ENCODE results near the gene LRRN2. TPM values are rescaled to one million over a fixed set of nuclear protein-coding genes. Genes with fewer than 3 reads are reported as not detected.
A peak's percentile ranks its signal among the peaks of the same experiment; 100 is the strongest.

The LRRN2 gene
- total RNA-seq, 1 experiment from 2014 or later: 5.3 TPM

DNA sequence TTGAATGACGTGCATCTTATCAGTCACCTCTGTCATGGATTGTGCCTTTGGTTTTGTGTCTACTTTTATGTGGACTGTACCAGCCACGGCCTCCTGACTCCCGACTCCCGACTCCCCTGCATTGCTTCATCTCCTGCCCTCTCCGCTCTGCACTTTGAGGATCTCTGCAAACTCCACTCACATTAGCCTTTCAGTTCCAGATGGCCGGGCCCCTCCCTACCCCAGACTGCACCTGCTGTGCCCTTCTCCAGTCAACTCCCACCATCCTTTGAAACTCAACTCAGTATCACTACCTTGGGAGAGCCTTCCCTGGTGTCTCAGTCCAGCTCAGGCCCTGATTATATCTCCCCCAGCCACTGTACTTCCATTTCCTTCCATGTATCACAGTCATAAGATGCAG, 97.9 kb downstream of the LRRN2 start (continued):
- TF ChIP-seq, protein P1, sequence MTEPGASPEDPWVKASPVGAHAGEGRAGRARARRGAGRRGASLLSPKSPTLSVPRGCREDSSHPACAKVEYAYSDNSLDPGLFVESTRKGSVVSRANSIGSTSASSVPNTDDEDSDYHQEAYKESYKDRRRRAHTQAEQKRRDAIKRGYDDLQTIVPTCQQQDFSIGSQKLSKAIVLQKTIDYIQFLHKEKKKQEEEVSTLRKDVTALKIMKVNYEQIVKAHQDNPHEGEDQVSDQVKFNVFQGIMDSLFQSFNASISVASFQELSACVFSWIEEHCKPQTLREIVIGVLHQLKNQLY (CRISPR knock-in tag; IDR thresholded peaks at IDR 0.05): no peak
- TF ChIP-seq NR1H2 (CRISPR knock-in tag; IDR thresholded peaks at IDR 0.05) (no peak), PRRX2 (CRISPR knock-in tag; IDR thresholded peaks at IDR 0.05) (no peak), GRHL2 (CRISPR knock-in tag; IDR thresholded peaks at IDR 0.05; ENCODE audit: insufficient replicate concordance, severe bottlenecking) (no peak), ZNF396 (CRISPR knock-in tag; IDR thresholded peaks at IDR 0.05; ENCODE audit: borderline replicate concordance) (no peak)
- TF ChIP-seq, protein P2, sequence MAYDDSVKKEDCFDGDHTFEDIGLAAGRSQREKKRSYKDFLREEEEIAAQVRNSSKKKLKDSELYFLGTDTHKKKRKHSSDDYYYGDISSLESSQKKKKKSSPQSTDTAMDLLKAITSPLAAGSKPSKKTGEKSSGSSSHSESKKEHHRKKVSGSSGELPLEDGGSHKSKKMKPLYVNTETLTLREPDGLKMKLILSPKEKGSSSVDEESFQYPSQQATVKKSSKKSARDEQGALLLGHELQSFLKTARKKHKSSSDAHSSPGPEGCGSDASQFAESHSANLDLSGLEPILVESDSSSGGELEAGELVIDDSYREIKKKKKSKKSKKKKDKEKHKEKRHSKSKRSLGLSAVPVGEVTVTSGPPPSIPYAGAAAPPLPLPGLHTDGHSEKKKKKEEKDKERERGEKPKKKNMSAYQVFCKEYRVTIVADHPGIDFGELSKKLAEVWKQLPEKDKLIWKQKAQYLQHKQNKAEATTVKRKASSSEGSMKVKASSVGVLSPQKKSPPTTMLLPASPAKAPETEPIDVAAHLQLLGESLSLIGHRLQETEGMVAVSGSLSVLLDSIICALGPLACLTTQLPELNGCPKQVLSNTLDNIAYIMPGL (CRISPR knock-in tag; IDR thresholded peaks at IDR 0.05): no peak

DNA sequence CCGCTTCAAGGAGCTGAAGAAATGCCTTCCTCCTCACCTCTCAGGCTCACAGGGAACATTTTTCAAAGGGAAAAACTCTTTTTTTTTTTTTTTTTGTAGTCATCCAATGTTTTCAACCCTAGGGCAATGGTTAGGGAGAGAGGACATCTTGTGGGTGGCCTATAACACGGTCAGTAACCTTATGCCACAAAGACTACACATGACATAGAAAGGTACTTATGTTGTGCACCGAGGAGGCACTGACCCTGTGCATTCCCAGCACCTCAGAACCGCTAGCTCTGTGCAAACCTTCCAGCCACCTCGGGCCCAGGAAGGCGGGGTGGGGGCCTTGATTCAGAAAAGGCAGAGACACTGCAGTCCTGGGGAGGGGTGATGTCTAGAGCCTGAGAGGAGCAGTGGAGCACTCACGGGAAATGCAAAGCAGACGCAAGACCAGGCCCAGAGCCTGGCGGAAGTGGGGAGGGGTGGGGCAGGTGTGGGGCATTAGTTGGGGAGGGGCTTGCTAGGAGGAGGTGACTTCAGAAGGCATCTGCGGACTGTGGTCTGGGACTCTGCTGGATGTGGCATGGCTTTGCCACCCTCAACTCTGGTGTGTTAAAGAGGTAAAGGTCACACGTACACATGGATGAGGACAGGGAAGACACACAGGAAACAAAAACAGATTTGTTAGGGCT, 100.7 kb downstream of the LRRN2 start:
- DNase-seq (ENCODE audit: low spot score): peak; percentile 40
- peaks cover 4% of the 10 kb centered on the region for H3K27me3 Mint-ChIP-seq (ENCODE audit: low read depth)
- H3K9me3 Mint-ChIP-seq: peaks cover 4% of the 10 kb centered on the region; the same call in 1 of the 2 replicates
- peak; percentile 84 for ATAC-seq
- peak; percentile 63; the same call in 1 of the 2 replicates for TF ChIP-seq ZNF263 (CRISPR knock-in tag; IDR thresholded peaks at IDR 0.05; ENCODE audit: low read depth)
- TF ChIP-seq, protein P3, sequence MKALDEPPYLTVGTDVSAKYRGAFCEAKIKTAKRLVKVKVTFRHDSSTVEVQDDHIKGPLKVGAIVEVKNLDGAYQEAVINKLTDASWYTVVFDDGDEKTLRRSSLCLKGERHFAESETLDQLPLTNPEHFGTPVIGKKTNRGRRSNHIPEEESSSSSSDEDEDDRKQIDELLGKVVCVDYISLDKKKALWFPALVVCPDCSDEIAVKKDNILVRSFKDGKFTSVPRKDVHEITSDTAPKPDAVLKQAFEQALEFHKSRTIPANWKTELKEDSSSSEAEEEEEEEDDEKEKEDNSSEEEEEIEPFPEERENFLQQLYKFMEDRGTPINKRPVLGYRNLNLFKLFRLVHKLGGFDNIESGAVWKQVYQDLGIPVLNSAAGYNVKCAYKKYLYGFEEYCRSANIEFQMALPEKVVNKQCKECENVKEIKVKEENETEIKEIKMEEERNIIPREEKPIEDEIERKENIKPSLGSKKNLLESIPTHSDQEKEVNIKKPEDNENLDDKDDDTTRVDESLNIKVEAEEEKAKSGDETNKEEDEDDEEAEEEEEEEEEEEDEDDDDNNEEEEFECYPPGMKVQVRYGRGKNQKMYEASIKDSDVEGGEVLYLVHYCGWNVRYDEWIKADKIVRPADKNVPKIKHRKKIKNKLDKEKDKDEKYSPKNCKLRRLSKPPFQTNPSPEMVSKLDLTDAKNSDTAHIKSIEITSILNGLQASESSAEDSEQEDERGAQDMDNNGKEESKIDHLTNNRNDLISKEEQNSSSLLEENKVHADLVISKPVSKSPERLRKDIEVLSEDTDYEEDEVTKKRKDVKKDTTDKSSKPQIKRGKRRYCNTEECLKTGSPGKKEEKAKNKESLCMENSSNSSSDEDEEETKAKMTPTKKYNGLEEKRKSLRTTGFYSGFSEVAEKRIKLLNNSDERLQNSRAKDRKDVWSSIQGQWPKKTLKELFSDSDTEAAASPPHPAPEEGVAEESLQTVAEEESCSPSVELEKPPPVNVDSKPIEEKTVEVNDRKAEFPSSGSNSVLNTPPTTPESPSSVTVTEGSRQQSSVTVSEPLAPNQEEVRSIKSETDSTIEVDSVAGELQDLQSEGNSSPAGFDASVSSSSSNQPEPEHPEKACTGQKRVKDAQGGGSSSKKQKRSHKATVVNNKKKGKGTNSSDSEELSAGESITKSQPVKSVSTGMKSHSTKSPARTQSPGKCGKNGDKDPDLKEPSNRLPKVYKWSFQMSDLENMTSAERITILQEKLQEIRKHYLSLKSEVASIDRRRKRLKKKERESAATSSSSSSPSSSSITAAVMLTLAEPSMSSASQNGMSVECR (CRISPR knock-in tag; IDR thresholded peaks at IDR 0.05; ENCODE audit: borderline replicate concordance): no peak
- POLR2A ChIA-PET: interaction anchor here (0.7 to 1.1 kb wide), 2 partner anchors 16 to 24 kb away, joined by 3 read pairs; no protein-coding TSS in a partner anchor
- no peaks in the 10 kb centered on the region; the same call in none of the 2 replicates for H3K36me3 Mint-ChIP-seq
- H3K4me1 Mint-ChIP-seq: peaks cover 33% of the 10 kb centered on the region
- CTCF ChIA-PET: interaction anchor here (0.9 to 1.6 kb wide), 6 partner anchors 9 to 222 kb away, joined by 4 to 11 read pairs (median 4); no protein-coding TSS in a partner anchor
- no peak overlapping the region for H3K4me3 Mint-ChIP-seq
- no peak overlapping the region; the same call in 1 of the 2 replicates for H3K27ac Mint-ChIP-seq

DNA sequence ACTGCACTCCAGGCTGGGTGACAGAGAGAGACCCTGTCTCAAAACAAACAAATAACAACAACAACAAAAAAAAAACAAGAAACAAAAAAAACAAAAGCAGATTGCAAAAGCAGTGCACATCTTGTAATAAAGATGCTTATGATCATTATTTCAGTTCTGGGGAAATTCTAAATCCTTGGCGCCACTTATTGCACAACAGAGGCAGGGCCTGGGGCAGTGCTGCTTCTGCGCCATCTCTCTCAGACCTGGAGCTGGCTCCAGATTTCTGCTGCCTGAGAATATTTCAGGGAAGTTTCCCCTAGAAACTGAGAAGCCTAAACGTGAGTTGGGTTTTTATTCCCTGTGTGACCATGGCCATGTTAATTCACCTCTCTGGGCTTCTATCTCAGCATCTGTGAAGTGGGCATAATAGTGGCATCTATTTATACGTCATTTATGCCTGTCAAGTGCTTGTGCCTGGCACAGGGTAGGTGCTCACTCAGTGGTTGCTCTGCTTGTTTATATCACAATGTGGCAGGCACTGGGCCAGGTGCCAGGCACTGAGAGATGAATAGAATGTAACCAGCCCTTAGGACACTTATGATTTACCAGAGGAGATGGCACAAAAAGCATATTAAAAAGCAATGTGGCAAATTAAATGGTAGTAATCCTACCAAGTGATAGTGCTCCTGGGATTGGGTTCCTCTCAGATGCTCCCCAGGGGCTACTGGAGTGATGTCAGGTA, 101.5 kb downstream of the LRRN2 start:
- no peak overlapping the region; the same call in 1 of the 2 replicates for H3K27ac Mint-ChIP-seq
- TF ChIP-seq ZNF219 (CRISPR knock-in tag; IDR thresholded peaks at IDR 0.05; ENCODE audit: borderline replicate concordance): no peak
- TF ChIP-seq, protein P4, sequence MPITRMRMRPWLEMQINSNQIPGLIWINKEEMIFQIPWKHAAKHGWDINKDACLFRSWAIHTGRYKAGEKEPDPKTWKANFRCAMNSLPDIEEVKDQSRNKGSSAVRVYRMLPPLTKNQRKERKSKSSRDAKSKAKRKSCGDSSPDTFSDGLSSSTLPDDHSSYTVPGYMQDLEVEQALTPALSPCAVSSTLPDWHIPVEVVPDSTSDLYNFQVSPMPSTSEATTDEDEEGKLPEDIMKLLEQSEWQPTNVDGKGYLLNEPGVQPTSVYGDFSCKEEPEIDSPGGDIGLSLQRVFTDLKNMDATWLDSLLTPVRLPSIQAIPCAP (CRISPR knock-in tag; IDR thresholded peaks at IDR 0.05): no peak
- TF ChIP-seq, protein P5, sequence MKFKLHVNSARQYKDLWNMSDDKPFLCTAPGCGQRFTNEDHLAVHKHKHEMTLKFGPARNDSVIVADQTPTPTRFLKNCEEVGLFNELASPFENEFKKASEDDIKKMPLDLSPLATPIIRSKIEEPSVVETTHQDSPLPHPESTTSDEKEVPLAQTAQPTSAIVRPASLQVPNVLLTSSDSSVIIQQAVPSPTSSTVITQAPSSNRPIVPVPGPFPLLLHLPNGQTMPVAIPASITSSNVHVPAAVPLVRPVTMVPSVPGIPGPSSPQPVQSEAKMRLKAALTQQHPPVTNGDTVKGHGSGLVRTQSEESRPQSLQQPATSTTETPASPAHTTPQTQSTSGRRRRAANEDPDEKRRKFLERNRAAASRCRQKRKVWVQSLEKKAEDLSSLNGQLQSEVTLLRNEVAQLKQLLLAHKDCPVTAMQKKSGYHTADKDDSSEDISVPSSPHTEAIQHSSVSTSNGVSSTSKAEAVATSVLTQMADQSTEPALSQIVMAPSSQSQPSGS (CRISPR knock-in tag; IDR thresholded peaks at IDR 0.05; ENCODE audit: borderline replicate concordance, low read depth): no peak
- TF ChIP-seq, protein P6, sequence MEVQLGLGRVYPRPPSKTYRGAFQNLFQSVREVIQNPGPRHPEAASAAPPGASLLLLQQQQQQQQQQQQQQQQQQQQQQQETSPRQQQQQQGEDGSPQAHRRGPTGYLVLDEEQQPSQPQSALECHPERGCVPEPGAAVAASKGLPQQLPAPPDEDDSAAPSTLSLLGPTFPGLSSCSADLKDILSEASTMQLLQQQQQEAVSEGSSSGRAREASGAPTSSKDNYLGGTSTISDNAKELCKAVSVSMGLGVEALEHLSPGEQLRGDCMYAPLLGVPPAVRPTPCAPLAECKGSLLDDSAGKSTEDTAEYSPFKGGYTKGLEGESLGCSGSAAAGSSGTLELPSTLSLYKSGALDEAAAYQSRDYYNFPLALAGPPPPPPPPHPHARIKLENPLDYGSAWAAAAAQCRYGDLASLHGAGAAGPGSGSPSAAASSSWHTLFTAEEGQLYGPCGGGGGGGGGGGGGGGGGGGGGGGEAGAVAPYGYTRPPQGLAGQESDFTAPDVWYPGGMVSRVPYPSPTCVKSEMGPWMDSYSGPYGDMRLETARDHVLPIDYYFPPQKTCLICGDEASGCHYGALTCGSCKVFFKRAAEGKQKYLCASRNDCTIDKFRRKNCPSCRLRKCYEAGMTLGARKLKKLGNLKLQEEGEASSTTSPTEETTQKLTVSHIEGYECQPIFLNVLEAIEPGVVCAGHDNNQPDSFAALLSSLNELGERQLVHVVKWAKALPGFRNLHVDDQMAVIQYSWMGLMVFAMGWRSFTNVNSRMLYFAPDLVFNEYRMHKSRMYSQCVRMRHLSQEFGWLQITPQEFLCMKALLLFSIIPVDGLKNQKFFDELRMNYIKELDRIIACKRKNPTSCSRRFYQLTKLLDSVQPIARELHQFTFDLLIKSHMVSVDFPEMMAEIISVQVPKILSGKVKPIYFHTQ (CRISPR knock-in tag; IDR thresholded peaks at IDR 0.05): no peak
- TF ChIP-seq ZNF423 (CRISPR knock-in tag; IDR thresholded peaks at IDR 0.05): no peak
- DNase-seq (ENCODE audit: low spot score): no peak
- peaks cover 4% of the 10 kb centered on the region; the same call in 1 of the 2 replicates for H3K9me3 Mint-ChIP-seq
- ChIA-PET CTCF (interaction anchor here (1.0 to 1.6 kb wide), 4 partner anchors 8 to 223 kb away, joined by 4 to 11 read pairs (median 4); no protein-coding TSS in a partner anchor), POLR2A (interaction anchor here (0.7 to 1.1 kb wide), 2 partner anchors 17 to 25 kb away, joined by 3 read pairs; no protein-coding TSS in a partner anchor)
- H3K4me1 Mint-ChIP-seq: peaks cover 35% of the 10 kb centered on the region
- H3K36me3 Mint-ChIP-seq: no peaks in the 10 kb centered on the region; the same call in none of the 2 replicates
- ATAC-seq: no peak
- peaks cover 6% of the 10 kb centered on the region for H3K27me3 Mint-ChIP-seq (ENCODE audit: low read depth)
- H3K4me3 Mint-ChIP-seq: no peak overlapping the region

All from WTC11 (cell line).